Breast epithelium (tissue), 4 donors: ENCODE data around the gene CDK6. TPM values are rescaled to one million over a fixed set of nuclear protein-coding genes. Genes with fewer than 3 reads are reported as not detected.
A peak's percentile ranks its signal among the peaks of the same experiment; 100 is the strongest.

Experiments used
- DNase-seq, 2 donors: peaks; one replicate each; pipeline ENCODE4 v3.0.0-alpha.2; 2019; ENCODE audit warnings: low spot score in 2 of 2
- H3K27ac ChIP-seq, 2 donors: fragments of 200-600 bp; sonication (generic) in 1 of 2; one replicate each; pipeline ENCODE4 v1.5.1; 2016 to 2019; ENCODE audit warnings: mild to moderate bottlenecking in 1 of 2
- H3K27me3 ChIP-seq, 2 donors: fragments of 200-600 bp; sonication (generic) in 1 of 2; one replicate each; pipeline versions ENCODE4 v1.5.1 to v1.6.0; 2017 to 2019; ENCODE audit warnings: control low read depth in 1 of 2, mild to moderate bottlenecking in 1 of 2
- H3K36me3 ChIP-seq: fragments of 200-600 bp; one replicate; pipeline ENCODE4 v1.5.1; 2019
- H3K4me1 ChIP-seq, 2 donors: fragments of 200-600 bp; sonication (generic); one replicate each; pipeline ENCODE4 v1.5.1; 2016 to 2019; ENCODE audit warnings: control low read depth in 1 of 2
- H3K4me3 ChIP-seq, 3 donors: fragments of 200-600 bp; sonication (generic); 1 replicate in 2 of 3; 2 replicates in 1 of 3; pipeline ENCODE4 v1.5.1; 2016 to 2019; ENCODE audit warnings: mild to moderate bottlenecking in 3 of 3, moderate library complexity in 2 of 3
- H3K9me3 ChIP-seq, 2 donors: fragments of 200-600 bp; sonication (generic) in 1 of 2; one replicate each; pipeline ENCODE4 v1.5.1; 2016 to 2019; ENCODE audit warnings: control low read depth in 1 of 2
- POLR2A ChIP-seq: fragments of 450-650 bp; IDR thresholded peaks from one replicate; pipeline ENCODE4 v1.6.1; 2016; ENCODE audit warnings: antibody characterized with exemption, mild to moderate bottlenecking, moderate library complexity
- POLR2AphosphoS5 ChIP-seq, 3 donors: sonication (generic); formaldehyde crosslinking; IDR thresholded peaks; one replicate each; pipeline ENCODE4 v1.6.1; 2017; ENCODE audit warnings: antibody characterized with exemption in 3 of 3
- intact Hi-C: fragments of 100-400 bp; cut with DNase I; formaldehyde crosslinking; loops from one replicate; pipeline ENCODE4 v1.15.1; 2023; ENCODE audit warnings: low total_unique reads
- total RNA-seq, 3 donors: library from RNA; depleted of rRNA; stranded (reverse); fragments of >200 nt; gene quantifications; one replicate each; pipeline ENCODE4 v1.1.0, GENCODE V29; 2016
- TF ChIP-seq, protein P1 (sequence below), 3 donors: fragments of 450-650 bp; IDR thresholded peaks; one replicate each; pipeline ENCODE4 v1.5.1; 2016 to 2017; ENCODE audit warnings: antibody characterized with exemption in 3 of 3, mild to moderate bottlenecking in 3 of 3, moderate library complexity in 3 of 3

Gene CDK6
- total RNA-seq, 3 donors from 2014 or later = 12.8 to 26.2 (median 23.6) TPM

GRCh38 chr7:92709912-92710311 lies 126.5 kb downstream of the CDK6 start:
- TF ChIP-seq POLR2AphosphoS5 (IDR thresholded peaks at IDR 0.05) = no peak
- TF ChIP-seq, protein P1, sequence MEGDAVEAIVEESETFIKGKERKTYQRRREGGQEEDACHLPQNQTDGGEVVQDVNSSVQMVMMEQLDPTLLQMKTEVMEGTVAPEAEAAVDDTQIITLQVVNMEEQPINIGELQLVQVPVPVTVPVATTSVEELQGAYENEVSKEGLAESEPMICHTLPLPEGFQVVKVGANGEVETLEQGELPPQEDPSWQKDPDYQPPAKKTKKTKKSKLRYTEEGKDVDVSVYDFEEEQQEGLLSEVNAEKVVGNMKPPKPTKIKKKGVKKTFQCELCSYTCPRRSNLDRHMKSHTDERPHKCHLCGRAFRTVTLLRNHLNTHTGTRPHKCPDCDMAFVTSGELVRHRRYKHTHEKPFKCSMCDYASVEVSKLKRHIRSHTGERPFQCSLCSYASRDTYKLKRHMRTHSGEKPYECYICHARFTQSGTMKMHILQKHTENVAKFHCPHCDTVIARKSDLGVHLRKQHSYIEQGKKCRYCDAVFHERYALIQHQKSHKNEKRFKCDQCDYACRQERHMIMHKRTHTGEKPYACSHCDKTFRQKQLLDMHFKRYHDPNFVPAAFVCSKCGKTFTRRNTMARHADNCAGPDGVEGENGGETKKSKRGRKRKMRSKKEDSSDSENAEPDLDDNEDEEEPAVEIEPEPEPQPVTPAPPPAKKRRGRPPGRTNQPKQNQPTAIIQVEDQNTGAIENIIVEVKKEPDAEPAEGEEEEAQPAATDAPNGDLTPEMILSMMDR (IDR thresholded peaks at IDR 0.05) = no peak
- TF ChIP-seq POLR2A = no peak
- Histone ChIP-seq H3K4me1 (no peaks in the 10 kb centered on the region), H3K36me3 (no peaks in the 10 kb centered on the region), H3K9me3 (no peaks in the 10 kb centered on the region), H3K27ac (no peak overlapping the region), H3K4me3 (no peak overlapping the region), H3K27me3 (no peaks in the 10 kb centered on the region)
- intact Hi-C loops = no loop called here
- no peak for DNase-seq

- H3K4me1 ChIP-seq = no peaks in the 10 kb centered on the region
- no peak for DNase-seq
- no peaks in the 10 kb centered on the region for H3K36me3 ChIP-seq
- no peak overlapping the region for H3K27ac ChIP-seq
- H3K4me3 ChIP-seq = no peak overlapping the region
- intact Hi-C loops = no loop called here
- no peaks in the 10 kb centered on the region for H3K9me3 ChIP-seq
- no peaks in the 10 kb centered on the region for H3K27me3 ChIP-seq
- TF ChIP-seq POLR2A (no peak), POLR2AphosphoS5 (IDR thresholded peaks at IDR 0.05) (no peak)
- TF ChIP-seq, protein P1 (IDR thresholded peaks at IDR 0.05) = no peak
Observed at GRCh38 chr7:92709150-92709549, 127.2 kb downstream of the CDK6 start.

DNA sequence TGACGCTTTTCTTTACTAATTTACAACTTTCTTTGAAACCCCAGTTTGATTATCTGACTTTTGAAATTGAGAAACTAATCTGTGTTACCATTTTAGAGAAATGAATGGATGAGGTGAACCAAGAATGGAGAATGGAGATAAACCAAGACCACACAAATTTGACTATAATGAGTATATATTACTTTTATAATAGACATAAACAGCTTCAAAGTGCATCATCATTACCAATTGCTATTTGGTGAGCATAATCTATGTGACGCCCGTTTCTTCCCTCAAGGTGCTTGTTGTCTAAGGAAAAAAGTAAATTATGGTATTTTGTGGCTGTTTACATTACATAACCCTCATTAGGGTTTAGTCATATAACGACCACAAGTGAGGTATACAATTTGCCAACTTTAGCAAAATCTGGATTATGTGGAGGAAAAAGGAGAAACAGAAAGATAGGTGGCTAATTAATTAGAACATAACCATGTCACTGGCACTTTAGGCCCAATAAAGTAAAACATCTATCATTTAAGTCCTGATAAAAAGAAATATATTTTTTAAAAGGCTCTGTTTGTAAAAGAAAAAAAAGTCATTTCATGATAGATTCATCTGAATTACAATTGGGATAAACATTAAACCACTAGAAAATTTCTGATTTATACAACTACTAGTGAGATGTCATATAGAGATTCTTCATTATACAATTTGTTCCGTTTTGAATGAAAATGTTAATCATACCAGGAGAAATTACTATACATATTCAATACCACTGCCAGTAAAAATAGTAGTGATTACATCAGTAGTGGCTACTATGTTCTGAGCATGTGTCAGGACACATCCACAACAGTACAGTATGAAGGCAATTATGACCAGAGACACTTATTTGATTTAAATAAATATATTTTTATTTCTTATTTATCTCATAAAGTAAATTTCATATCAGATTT lies 128.0 kb downstream of the CDK6 start:
- H3K36me3 ChIP-seq = no peaks in the 10 kb centered on the region
- no peaks in the 10 kb centered on the region for H3K9me3 ChIP-seq
- peak overlapping the region in 1 of 2 donors; percentile 64 for H3K27ac ChIP-seq
- TF ChIP-seq, protein P1 (IDR thresholded peaks at IDR 0.05) = no peak
- no peak for TF ChIP-seq POLR2AphosphoS5 (IDR thresholded peaks at IDR 0.05)
- H3K4me3 ChIP-seq = no peak overlapping the region
- intact Hi-C loops = no loop called here
- no peaks in the 10 kb centered on the region for H3K4me1 ChIP-seq
- DNase-seq = no peak
- H3K27me3 ChIP-seq = no peaks in the 10 kb centered on the region

- H3K4me1 ChIP-seq = no peaks in the 10 kb centered on the region
- peak overlapping the region; percentile 46 to 64 for H3K27ac ChIP-seq
- no peak for DNase-seq
Observed at GRCh38 chr7:92707435-92707834, 128.9 kb downstream of the CDK6 start.

GRCh38 chr7:92706563-92706962 lies 129.8 kb downstream of the CDK6 start:
- H3K36me3 ChIP-seq = no peaks in the 10 kb centered on the region
- no peaks in the 10 kb centered on the region for H3K27me3 ChIP-seq
- H3K9me3 ChIP-seq = no peaks in the 10 kb centered on the region
- DNase-seq = no peak
- TF ChIP-seq POLR2AphosphoS5 (IDR thresholded peaks at IDR 0.05) = no peak
- TF ChIP-seq, protein P1 (IDR thresholded peaks at IDR 0.05) = no peak
- H3K4me1 ChIP-seq = no peaks in the 10 kb centered on the region
- H3K4me3 ChIP-seq = no peak overlapping the region
- intact Hi-C loops = no loop called here
- H3K27ac ChIP-seq = peak overlapping the region in 1 of 2 donors; percentile 64

More at GRCh38 chr7:92707435-92707834, 128.9 kb downstream of the CDK6 start:
- no peaks in the 10 kb centered on the region for H3K27me3 ChIP-seq
- H3K36me3 ChIP-seq = no peaks in the 10 kb centered on the region
- H3K4me3 ChIP-seq = no peak overlapping the region
- intact Hi-C loops = no loop called here
- no peak for TF ChIP-seq POLR2AphosphoS5 (IDR thresholded peaks at IDR 0.05)
- TF ChIP-seq, protein P1 (IDR thresholded peaks at IDR 0.05) = no peak
- no peak for TF ChIP-seq POLR2A
- H3K9me3 ChIP-seq = no peaks in the 10 kb centered on the region
